A673 (cell line): ENCODE results near the gene MYRIP. TPM values are rescaled to one million over a fixed set of nuclear protein-coding genes. Genes with fewer than 3 reads are reported as not detected.

Source experiments
- BruUV-seq: library from RNA; stranded (reverse); fragments of 400-500 nt; replicated peaks from 2 replicates; lab custom pipeline; 2021; lab: Mats Ljungman, UMichigan
- CTCF ChIA-PET: fragments of 300-600 bp; sonication (Branson Sonifier 250); formaldehyde crosslinking; loops from one replicate; lab custom pipeline; 2022; ENCODE audit warnings: antibody characterized with exemption; lab: Charles Lee
- POLR2A ChIA-PET: fragments of 300-600 bp; sonication (Branson Sonifier 250); formaldehyde crosslinking; loops from one replicate; lab custom pipeline; 2022; ENCODE audit warnings: antibody characterized with exemption; ENCODE audit not compliant: low non-redundant PET; lab: Charles Lee
- DNase-seq: peaks from one replicate; pipeline ENCODE4 v3.0.0-alpha.2; 2015; ENCODE audit warnings: low spot score
- H3K27ac ChIP-seq: fragments of 200-600 bp; sonication (generic); 2 replicates; pipeline ENCODE4 v1.5.1; 2016; ENCODE audit warnings: mixed run types, low read depth, mild to moderate bottlenecking, mixed read lengths, antibody characterized with exemption, low read length; ENCODE audit not compliant: poor library complexity, severe bottlenecking
- H3K27me3 ChIP-seq: fragments of 200-600 bp; sonication (generic); replicated peaks from 2 replicates; pipeline ENCODE4 v1.6.1; 2017; ENCODE audit warnings: mixed run types, low read depth, mild to moderate bottlenecking, mixed read lengths, antibody characterized with exemption, low read length; ENCODE audit not compliant: insufficient read depth, poor library complexity
- H3K36me3 ChIP-seq: fragments of 200-600 bp; sonication (generic); 2 replicates; pipeline ENCODE4 v1.6.1; 2016; ENCODE audit warnings: mixed run types, mild to moderate bottlenecking, mixed read lengths, antibody characterized with exemption, low read length; ENCODE audit not compliant: insufficient read depth, poor library complexity, severe bottlenecking
- H3K4me1 ChIP-seq: fragments of 200-600 bp; sonication (generic); 2 replicates; pipeline ENCODE4 v1.6.1; 2017; ENCODE audit warnings: mixed run types, mild to moderate bottlenecking, mixed read lengths, antibody characterized with exemption, low read length; ENCODE audit not compliant: insufficient read depth, poor library complexity, severe bottlenecking
- H3K4me3 ChIP-seq: fragments of 200-600 bp; sonication (generic); 2 replicates; pipeline ENCODE4 v1.5.1; 2016; ENCODE audit warnings: low read depth, mixed run types, mild to moderate bottlenecking, mixed read lengths, low read length; ENCODE audit not compliant: poor library complexity, severe bottlenecking
- H3K9me3 ChIP-seq: fragments of 200-600 bp; sonication (generic); 2 replicates; pipeline ENCODE4 v1.6.1; 2016; ENCODE audit warnings: mixed run types, low read depth, mild to moderate bottlenecking, mixed read lengths, antibody characterized with exemption, low read length; ENCODE audit not compliant: poor library complexity, severe bottlenecking
- CTCF ChIP-seq: fragments of 300-800, 200-600 bp; sonication (generic); conservative IDR thresholded peaks from 2 replicates; pipeline ENCODE4 v1.5.1; 2017; ENCODE audit warnings: low read depth, mild to moderate bottlenecking, antibody characterized with exemption, low read length, moderate library complexity, mixed read lengths
- EZH2 ChIP-seq: fragments of 200-600 bp; sonication (generic); IDR thresholded peaks from 2 replicates; pipeline ENCODE4 v1.6.1; 2017; ENCODE audit warnings: borderline replicate concordance, low read depth, mild to moderate bottlenecking, mixed read lengths, antibody characterized with exemption, low read length; ENCODE audit not compliant: poor library complexity, severe bottlenecking
- intact Hi-C: fragments of 100-400 bp; cut with micrococcal nuclease; formaldehyde crosslinking; loops from one replicate; pipeline ENCODE4 v1.10.0; 2022; ENCODE audit not compliant: unreplicated experiment
- total RNA-seq: library from RNA; stranded (reverse); gene quantifications from 2 replicates; pipeline ENCODE4 v1.2.3, GENCODE V29; 2021

The MYRIP gene
- total RNA-seq, 1 experiment from 2014 or later: not detected

- Histone ChIP-seq H3K4me3 (no peak overlapping the region), H3K36me3 (no peaks in the 10 kb centered on the region), H3K4me1 (no peaks in the 10 kb centered on the region), H3K27ac (no peak overlapping the region), H3K9me3 (no peaks in the 10 kb centered on the region), H3K27me3 (no peaks in the 10 kb centered on the region)
- CTCF ChIA-PET: no interaction called here
- BruUV-seq: no TSS peak
- no peak for DNase-seq
- TF ChIP-seq CTCF (no peak), EZH2 (no peak)
- intact Hi-C loops: no loop called here
- POLR2A ChIA-PET: no interaction called here
Measured at GRCh38 chr3:39933986-39934693, 124.7 kb downstream of the MYRIP start.

GRCh38 chr3:39934696-39935095, 125.3 kb downstream of the MYRIP start:
- Histone ChIP-seq H3K27ac (no peak overlapping the region), H3K4me1 (no peaks in the 10 kb centered on the region), H3K4me3 (no peak overlapping the region), H3K27me3 (no peaks in the 10 kb centered on the region), H3K9me3 (no peaks in the 10 kb centered on the region), H3K36me3 (no peaks in the 10 kb centered on the region)
- CTCF ChIA-PET: no interaction called here
- POLR2A ChIA-PET: no interaction called here
- no peak for TF ChIP-seq CTCF
- TF ChIP-seq EZH2: no peak
- no TSS peak for BruUV-seq
- DNase-seq: no peak
- intact Hi-C loops: no loop called here

GRCh38 chr3:39935261-39935660, 125.9 kb downstream of the MYRIP start:
- no peaks in the 10 kb centered on the region for H3K9me3 ChIP-seq
- no peak for DNase-seq
- POLR2A ChIA-PET: no interaction called here
- H3K4me1 ChIP-seq: no peaks in the 10 kb centered on the region
- BruUV-seq: no TSS peak
- no peaks in the 10 kb centered on the region for H3K36me3 ChIP-seq
- H3K4me3 ChIP-seq: no peak overlapping the region
- intact Hi-C loops: no loop called here
- no peak overlapping the region for H3K27ac ChIP-seq
- CTCF ChIA-PET: no interaction called here
- no peaks in the 10 kb centered on the region for H3K27me3 ChIP-seq
- TF ChIP-seq CTCF (no peak), EZH2 (no peak)
